ENCODE measurements around the gene NALCN.
A peak's percentile ranks its signal among the peaks of the same experiment; 100 is the strongest.

The NALCN gene

DNA sequence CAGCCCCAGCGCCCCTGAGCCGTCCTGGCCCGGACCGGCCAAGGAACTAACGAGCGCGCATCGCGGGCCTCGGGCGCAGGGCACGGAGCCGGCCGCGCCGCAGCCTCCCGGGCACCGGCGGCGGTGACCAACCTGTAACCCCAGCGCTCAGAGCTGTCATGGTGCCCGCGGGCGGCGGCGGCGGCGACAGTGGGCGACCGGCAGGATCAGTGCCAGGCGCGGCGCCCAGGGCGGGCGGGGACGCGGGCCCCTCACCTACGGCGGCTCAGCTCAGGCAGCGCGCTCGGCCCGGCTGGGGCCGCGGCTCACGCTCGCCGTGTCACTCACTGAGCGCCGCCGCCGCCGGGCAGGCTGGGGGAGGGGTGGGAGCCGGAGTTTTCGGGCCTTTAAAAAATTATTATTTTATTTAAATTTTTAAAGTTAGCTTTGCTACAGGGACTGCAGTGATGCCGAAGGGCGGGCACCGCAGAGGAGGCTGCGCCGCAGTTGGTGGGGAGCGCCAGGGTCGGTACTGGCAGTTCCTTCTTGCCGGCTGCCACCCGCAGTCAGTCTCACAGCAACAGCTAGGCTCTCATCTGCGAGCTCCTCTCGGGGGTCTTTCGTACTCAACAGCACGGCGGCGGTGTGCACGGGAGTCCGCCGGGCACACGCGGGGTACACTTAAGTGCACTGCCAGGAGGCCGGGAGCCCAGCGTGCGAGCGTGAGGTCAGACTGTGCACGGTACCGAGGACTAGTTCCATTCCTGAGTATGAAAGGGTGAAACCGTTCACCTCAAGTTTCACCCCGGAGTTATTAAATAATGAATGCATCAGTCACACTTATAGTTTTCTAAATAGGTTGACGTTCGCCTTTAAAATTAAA lies at the start of gene NALCN:
TSS of gene NALCN (minus strand) at position 328 of the 862 bp plus-strand sequence. CDS start 17,382 bp downstream, outside the sequence.
- DNase-seq: peak in 50 of 56 donors; percentile 4 to 80 (median 49)

DNA sequence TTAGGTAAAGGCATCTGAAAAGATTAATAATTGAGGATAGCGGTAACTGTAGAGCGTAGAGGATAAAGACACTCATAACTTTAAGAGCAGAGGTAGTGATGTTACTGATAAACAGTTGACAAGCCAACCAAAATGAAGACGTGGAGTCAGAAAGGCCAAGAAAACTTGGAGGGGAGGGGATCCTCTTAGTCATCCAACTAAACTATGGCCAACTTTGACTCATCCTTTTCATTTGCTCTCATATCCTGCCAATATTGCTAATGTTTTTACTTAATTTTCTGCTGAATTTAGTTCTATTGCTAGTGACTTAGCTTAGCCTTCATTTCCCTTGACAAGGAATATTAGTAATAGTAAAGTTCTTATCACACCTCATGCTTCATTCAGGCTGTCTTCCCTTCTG lies 49.6 kb upstream of the NALCN start:
- no peak for DNase-seq

DNA sequence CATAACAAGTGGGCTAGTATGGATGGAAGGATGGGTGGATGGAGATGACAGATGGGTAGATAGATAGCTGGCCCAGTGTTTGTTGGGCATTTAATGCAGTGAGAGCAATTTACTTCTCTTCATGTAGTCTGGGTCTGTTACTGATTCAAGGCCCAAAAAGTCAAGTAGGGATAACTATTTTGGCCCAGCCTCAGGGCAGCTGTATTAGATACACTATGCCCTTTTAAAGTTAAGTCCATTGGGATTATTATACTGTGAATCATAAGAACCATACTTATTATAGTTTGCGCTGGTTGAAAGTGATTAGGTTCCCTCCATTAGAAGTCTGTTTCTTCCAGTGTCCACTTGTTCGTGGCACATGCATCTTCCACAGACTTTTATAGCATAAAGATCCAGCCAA lies 40.9 kb upstream of the NALCN start:
- no peak for DNase-seq

DNA sequence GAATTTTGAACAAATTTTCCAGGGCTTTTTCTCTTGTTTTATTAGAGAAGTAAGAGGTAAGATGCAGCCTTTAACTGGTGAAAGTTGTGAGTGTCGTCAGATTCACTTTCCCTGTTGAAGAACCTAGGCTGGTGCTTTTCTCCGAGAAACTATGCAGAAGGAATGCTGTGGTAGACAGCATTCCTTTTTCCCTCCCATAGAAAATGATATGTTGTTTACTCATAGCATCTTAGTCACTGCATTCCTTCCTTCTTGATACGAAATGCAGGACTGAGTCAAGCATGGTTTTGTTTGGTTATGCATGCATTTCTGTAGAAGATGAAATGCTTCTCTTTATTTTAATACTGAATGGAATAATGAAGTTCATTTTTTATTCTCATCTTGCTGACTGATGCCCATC lies 39.6 kb upstream of the NALCN start:
- no peak for DNase-seq

DNA sequence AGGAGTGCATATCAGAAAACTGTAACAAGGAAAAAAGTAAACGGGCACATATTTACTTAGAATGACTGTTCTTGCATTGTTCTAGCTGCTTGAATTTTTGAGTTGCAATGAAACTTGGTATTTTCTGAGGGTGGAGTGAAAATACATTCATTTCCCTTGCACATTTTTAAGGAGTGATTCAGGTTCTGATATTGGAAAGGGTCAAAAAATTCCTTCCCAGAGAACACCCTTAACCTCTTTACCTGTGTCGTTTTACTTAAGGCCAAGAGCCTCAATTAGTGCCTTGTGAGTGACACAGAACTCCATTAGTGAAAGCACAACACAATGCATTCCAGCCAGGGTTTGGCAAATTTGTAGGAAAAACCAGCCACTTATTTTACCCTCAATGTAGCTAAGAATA lies 38.5 kb upstream of the NALCN start:
- DNase-seq: no peak

DNA sequence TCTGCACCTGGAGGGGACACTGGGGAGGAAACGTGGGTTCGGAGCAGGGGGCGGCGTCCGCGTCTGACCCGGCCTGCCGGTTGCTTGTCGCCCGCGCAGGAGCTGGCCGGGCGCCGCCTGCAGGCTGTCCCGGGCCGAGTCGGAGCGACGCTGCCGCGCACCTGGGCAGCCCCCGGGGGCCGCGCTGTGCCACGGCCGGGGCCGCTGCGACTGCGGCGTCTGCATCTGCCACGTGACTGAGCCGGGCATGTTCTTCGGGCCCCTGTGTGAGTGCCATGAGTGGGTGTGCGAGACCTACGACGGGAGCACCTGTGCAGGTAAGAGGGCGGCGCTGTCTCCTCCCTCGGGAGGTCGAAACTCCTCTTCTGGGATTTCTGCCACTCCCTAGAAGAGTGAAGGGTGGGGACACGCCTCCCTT lies 37.5 kb upstream of the NALCN start:
- peak in 7 of 56 donors; percentile 6 to 44 (median 15) for DNase-seq

DNA sequence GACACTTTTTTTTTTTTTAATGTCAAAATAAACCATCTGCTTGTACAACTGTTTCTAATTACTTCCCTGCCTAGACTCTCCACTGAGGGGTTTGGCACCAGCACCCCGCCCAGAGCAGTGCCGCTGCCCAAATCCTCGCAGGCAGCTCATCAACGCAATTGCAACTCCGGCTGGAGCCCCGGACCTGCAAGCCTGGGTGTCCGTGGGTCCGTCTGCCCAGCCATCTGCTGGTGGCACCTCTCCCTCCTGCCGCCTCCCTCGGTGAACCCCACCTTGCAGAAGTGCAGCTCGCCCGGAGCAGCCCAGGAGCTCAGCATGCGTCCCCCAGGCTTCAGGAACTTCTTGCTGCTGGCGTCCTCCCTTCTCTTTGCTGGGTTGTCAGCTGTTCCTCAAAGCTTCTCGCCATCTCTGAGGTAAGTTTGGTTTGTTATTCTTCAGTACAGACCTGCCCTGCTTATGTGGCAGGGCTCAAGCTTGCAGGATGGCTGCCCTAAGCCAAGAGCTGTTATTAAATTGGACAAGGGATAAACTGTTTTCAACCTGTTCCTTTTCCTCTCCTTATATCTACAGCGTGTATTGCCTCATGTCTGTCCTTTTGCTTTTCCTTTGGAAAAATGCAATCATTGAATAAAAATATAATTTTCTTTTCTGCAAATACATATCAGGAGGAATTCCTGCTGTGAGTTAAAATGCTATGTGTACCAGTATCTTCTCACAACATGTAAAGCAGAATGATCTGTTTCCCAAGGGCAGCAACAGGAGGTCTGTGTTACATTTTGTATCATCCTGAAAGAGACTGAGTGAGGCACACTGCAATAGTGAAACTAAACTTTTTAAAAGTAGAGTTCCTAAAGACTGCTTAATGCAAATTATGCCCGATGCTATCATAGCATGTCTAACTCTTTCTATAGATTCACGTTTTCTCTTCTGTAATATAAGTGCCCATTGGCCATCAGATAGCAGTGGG lies 36.5 kb upstream of the NALCN start, which contains the start of gene ITGBL1:
TSS of gene ITGBL1 (plus strand) at position 157 of the 967 bp plus-strand sequence. CDS start at position 316, 159 bp downstream.
- DNase-seq: peak in 1 of 56 donors; percentile 1

DNA sequence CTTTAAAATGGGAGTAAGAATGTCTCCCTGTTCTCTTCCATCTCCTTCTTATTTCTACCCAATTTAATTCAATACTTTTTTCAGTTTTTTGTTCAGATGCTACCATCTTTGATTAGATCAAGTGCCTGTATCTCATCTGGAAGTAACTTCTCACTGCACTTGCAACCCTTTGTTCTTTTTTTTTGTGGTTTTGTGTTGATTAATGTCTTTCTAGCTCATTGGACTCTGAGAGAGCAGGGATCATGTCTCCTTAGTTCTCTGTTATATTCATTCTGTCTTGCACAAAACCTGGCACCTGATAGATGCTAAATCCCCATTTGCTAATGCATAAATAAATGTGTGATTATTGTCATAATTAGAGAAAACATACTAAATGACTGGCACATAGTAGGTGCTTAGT lies 35.3 kb upstream of the NALCN start:
- no peak for DNase-seq

DNA sequence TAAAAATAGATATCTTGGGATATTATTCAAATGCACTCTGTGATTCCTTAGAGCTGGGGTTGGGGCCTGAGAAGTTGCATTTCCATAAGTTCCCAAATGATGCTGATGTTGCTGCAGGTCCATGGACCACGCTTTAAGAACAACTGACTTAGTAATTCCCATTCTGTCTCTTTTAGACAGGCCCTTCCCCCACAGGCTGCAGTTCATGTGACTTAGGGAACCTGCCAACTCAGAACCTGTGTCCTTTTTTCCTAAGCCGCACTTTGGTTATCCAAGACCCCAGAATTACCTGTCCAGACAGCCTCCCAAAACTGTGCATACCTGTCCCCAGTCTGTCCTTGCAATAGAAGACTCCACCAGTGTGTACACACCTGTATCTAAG lies 34.4 kb upstream of the NALCN start:
- DNase-seq: no peak

DNA sequence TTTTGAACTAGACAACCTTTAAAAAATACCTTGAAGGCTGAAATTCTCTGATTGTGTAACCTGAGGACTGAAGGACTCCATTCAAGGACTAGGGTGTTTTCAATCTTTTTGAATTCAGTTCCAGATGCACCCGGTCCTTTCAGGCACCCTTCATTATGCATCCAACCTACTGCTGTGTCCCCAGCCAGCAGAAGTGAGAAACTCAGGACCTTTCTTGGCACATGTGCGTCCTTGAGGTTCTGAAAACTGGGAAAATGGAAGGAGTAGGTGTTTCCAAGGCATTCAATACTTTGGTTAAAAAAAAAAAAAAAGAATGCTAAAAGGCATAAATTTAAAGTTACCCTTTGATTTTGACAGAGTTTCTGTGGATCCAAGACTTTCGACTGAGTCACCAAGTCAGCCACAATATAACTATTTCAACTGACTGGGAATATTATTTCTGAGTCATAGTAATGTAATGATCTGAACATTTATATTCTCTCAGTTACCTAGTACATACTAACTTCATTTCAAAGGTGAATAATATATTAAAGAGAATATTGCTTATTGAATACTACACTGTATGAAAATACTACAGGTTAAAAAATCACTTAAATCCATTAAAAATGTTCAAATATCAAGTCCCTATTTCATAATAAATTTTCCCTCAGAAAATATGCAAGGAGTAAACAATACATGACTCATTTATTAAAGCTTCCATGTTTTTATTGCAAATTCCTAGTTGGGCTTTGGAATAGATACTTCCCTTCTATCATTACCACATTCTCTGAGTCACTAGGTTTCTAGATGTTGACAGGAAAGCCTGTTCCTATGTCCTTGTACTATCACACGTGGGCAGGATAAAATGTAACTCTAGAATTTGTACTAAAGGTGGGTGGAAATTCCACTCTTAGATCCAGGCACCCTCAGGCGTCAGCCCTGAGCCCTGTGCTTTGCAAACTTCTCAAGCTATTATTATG lies 33.8 kb upstream of the NALCN start:
- DNase-seq: peak in 1 of 56 donors; percentile 3

DNA sequence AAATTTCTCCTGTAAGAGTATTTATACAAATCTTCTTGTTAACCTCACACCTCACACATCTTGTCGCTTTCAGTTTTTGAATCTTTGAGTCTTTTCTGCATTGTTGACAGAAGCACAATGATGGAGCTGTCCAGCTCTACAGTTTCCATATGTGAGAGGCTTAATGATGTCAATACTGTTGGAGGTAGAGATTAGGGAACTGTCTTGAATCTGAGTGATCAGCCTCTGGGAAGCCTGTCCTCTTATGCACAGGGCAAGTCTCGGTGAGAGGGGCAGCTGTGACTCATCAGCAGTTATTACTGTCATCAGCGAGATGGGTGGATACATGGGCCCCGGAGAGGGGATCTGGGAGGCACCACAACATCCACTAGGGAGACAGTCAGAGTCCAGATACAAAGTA lies 31.5 kb upstream of the NALCN start:
- no peak for DNase-seq

DNA sequence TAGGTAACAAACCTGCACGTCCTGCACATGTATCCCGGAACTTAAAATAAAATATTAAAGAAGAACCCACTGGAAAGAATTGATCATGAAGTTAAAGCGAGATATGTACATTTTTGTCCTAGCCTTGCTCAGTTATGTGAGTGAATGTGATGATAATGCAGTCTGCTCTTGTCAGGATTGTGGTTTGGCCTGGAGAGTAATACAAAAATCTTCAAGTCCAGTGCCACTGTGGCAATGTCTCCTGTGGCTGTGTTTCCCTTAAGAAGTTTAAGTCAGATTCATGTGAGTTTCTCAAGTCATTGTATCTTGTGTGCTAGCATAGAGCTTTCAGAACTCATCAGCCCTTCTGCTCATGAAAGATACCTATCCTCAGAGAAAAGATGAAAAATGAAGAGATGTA lies 18.2 kb upstream of the NALCN start:
- DNase-seq: no peak

DNA sequence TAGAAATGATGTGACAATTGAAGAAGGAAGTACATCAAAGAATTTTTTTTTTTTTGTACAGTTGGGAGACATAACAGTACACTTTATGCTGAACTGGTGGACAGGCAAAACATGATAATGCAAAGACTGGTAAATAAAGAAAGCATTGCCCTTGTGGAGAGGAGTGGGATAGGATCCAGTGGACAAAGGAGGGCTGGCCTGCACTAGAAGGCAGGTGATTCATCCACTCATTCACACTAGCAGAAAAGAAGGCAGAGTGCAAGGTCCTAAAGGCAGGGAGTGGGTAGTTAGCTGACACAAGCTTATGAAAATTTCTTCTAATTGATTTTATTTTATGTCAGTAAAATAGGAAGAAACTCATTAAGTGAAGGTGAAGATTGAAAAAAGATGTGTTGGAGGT lies 17.6 kb upstream of the NALCN start:
- no peak for DNase-seq

DNA sequence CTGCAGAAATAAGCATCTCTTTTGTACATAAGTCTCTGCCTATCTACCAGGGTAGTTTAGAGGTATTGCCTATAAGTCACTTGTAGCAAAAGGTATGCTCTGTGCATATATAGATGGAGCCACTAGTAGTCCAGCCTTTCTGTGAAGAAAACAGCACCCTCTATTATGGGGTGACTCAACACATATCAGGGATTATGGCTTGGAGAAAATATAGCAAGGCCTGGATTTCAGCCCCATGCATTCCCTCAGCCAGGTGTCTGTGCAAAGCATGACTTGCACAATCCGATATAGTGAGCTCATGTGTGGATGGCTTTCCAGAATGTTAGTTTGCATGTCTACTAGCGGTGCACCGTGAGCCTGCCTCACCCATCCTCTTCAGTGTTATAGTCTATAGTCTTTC lies 13.4 kb upstream of the NALCN start:
- DNase-seq: no peak

DNA sequence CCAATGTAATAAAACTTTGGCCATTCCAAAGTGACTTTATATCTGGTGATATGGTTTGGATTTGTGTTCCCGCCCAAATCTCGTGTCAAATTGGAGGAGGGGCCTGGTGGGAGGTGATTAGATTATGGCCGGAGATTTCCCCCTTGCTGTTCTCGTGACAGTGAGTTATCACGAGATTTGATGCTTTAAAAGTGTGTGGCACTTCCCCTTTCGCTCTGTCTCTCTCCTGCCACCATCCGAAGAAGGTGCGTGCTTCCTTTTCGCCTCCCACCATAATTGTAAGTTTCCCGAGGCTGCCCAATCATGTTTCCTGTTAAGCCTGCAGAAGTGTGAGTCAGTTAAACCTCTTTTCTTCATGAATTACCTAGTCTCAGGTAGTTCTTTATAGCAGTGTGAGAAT lies 9.3 kb upstream of the NALCN start:
- no peak for DNase-seq

DNA sequence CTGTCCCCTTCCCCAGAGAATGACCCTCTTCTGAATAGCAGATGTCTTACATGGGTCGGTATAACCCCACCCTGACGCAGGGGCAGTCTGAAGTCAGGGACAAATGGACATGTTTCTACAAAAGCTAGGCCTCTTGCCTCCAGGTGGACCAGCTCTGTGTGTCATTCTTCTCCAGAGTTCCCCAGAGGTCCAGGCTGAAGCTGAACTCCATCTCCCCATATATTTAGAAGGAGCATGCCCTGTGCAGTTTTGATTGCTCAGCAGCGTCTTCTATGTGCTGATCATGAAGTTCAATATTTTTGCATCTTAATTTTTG lies 8.8 kb upstream of the NALCN start:
- peak in 2 of 56 donors; percentile 9 to 23 for DNase-seq

DNA sequence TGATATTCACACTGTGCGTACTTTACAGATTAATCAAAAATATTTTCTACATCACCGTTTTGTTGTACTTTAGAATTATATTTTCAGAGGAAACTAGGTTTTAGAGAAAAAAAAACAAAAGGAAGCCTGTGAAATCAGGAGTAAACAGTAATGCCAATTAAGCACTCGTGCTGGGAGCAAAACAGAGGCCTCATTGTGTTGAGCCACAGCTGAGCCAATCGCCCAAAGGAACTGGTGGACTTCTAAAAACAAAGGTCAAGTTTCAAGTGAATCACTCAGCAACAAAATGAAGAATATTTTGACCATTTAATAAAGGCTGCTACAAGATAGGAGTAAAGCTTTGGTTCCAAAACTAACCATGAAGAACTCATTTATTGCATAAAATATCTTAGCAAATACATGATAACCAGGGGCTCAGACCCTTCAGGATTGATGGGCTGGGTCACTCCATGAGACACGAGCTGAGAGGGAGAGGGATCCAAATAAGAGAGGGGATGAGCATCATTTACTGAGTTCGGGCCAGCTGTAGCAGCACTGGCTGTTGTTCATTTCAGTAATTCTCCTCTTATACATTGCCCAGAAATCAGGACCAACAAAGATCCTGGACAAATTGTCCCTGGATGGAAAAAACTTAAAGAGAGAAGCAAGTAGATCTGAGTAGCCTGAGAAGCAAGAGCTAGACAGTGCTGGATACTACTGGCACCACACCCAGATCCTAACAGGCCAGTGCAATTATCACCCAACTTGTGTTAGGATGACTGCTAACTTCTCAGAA lies 8.3 kb upstream of the NALCN start:
- peak in 45 of 56 donors; percentile 5 to 82 (median 43) for DNase-seq

DNA sequence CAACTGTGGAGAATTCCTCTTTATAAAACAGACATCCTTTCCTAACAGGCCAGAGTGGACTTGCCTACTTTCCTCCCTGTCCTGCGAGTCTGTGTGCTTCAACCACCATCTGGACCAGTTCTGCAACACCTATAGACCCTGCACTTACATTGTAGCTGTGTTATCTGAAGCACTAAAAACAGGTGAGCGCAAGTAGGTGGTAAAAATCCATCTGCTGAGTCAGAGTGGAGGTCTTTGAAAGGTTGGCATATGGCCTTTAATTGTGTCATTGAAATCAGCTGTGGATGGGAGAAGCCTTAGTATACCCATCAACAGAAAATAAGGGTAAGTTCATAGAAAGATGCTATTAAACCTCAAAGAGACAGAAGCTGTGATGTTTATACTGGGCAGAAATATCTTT lies 7.6 kb upstream of the NALCN start:
- DNase-seq: peak in 1 of 56 donors; percentile 4

DNA sequence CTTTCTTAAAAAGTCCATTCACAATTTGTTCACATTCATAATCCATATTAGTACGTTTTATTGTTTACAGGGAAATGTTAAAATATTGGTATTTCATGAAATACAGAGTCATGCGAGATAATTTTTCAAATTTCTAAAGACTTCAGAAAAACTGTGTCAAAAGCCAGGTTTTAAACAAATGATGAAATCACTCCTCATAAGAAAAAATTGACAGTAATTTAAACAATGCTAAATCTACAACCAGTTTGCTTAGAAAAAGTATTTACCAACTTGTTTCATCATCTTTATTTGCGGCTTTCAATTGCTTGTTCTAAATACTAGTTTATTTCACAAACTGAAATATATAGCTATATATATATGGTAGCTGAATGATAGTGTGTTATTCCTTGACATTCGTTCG lies 1.2 kb upstream of the NALCN start:
- DNase-seq: no peak

DNA sequence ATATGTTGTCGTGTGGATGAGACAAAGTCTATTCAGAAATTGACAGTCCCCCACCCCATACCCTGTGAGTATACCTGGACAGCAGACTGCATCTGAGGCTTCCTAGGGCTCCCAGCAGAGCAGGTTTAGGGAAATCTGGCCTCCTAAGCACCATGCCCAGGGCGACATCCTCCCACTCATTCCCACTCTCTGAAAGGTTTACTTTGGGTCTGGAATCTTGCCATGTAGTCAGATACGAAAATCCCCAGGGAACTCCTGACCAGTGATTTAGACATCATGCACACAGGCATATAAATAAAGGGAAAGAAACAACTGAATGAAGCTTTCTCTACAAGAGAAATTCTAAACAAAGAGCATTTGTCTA lies 717 bp upstream of the NALCN start:
- DNase-seq: peak in 1 of 56 donors; percentile 20
